IPS-11a (cell line): Measurements from ENCODE around the gene BACE1-AS.
"Not testable (repeated sequence)": the region's sequence is repeated elsewhere in the genome, so short reads cannot be mapped to it uniquely, and the experiment has no call there.

Source experiments
- H3K4me3 ChIP-seq: one replicate; pipeline ENCODE4 v1.5.1; 2013; ENCODE audit warnings: low read depth, low read length, control low read depth

Gene BACE1-AS

GRCh38 chr11:117290809-117291396 lies at the start of gene BACE1-AS:
Gene BACE1-AS (plus strand): TSS chr11:117291346.
- H3K4me3 ChIP-seq, result no peak within 1 kb of the TSS

- no peak overlapping the region for H3K4me3 ChIP-seq
These were observed 42.8 kb upstream of the BACE1-AS start for GRCh38 chr11:117248341-117248740.

GRCh38 chr11:117249571-117249970 lies 41.6 kb upstream of the BACE1-AS start:
- H3K4me3 ChIP-seq, result no peak overlapping the region

- H3K4me3 ChIP-seq, result no peak overlapping the region
These were observed 39.6 kb upstream of the BACE1-AS start for GRCh38 chr11:117251506-117251905.

- no peak overlapping the region for H3K4me3 ChIP-seq
These were observed 35.2 kb upstream of the BACE1-AS start for GRCh38 chr11:117255966-117256365.

- no peak overlapping the region for H3K4me3 ChIP-seq
These were observed 34.6 kb upstream of the BACE1-AS start for GRCh38 chr11:117256573-117256972.

GRCh38 chr11:117258576-117258975 lies 32.6 kb upstream of the BACE1-AS start:
- H3K4me3 ChIP-seq, result no peak overlapping the region

GRCh38 chr11:117259417-117259816 lies 31.7 kb upstream of the BACE1-AS start:
- H3K4me3 ChIP-seq, result no peak overlapping the region

- not testable (repeated sequence) for H3K4me3 ChIP-seq
These were observed 26.4 kb upstream of the BACE1-AS start for GRCh38 chr11:117264624-117265323.

GRCh38 chr11:117265745-117266144 lies 25.4 kb upstream of the BACE1-AS start:
- H3K4me3 ChIP-seq, result no peak overlapping the region

- H3K4me3 ChIP-seq, result no peak overlapping the region
These were observed 21.3 kb upstream of the BACE1-AS start for GRCh38 chr11:117269856-117270255.

- no peak overlapping the region for H3K4me3 ChIP-seq
These were observed 19.9 kb upstream of the BACE1-AS start for GRCh38 chr11:117271208-117271607.

GRCh38 chr11:117272175-117272574 lies 19.0 kb upstream of the BACE1-AS start:
- H3K4me3 ChIP-seq, result not testable (repeated sequence)

GRCh38 chr11:117273550-117274289 lies 17.4 kb upstream of the BACE1-AS start:
- H3K4me3 ChIP-seq, result no peak overlapping the region

GRCh38 chr11:117278347-117278746 lies 12.8 kb upstream of the BACE1-AS start:
- no peak overlapping the region for H3K4me3 ChIP-seq

GRCh38 chr11:117279711-117280376 lies 11.3 kb upstream of the BACE1-AS start:
- H3K4me3 ChIP-seq, result no peak overlapping the region

- no peak overlapping the region for H3K4me3 ChIP-seq
These were observed 10.0 kb upstream of the BACE1-AS start for GRCh38 chr11:117281159-117281558.

- no peak overlapping the region for H3K4me3 ChIP-seq
These were observed 9.3 kb upstream of the BACE1-AS start for GRCh38 chr11:117281869-117282268.

GRCh38 chr11:117282956-117283355 lies 8.2 kb upstream of the BACE1-AS start:
- no peak overlapping the region for H3K4me3 ChIP-seq

- no peak overlapping the region for H3K4me3 ChIP-seq
These were observed 7.1 kb upstream of the BACE1-AS start for GRCh38 chr11:117284053-117284452.

GRCh38 chr11:117286588-117286987 lies 4.6 kb upstream of the BACE1-AS start:
- H3K4me3 ChIP-seq, result no peak overlapping the region
